Measurements from ENCODE around the gene HLA-E. TPM values are rescaled to one million over a fixed set of nuclear protein-coding genes. Genes with fewer than 3 reads are reported as not detected.

HLA-E gene
- total and polyA plus RNA-seq, 4 donors: 133 to 258 (median 207) TPM

GRCh38 chr6:30450909-30451841, 38.1 kb upstream of the HLA-E start:
- DNase-seq (ENCODE audit: low spot score): no peak
- Histone ChIP-seq H3K9ac (ENCODE audit: low read depth in 1 of 2, low read length in 2 of 2) (no peak overlapping the region), H3K9me3 (ENCODE audit: control insufficient read depth in 4 of 4, low read length in 3 of 4) (no peaks in the 10 kb centered on the region), H3K4me3 (ENCODE audit: low read depth in 1 of 3, low read length in 3 of 3) (no peak overlapping the region), H3K36me3 (ENCODE audit: control insufficient read depth in 4 of 4, insufficient read depth in 3 of 4, low read depth in 1 of 4, low read length in 3 of 4) (no peaks in the 10 kb centered on the region), H3K4me1 (ENCODE audit: control insufficient read depth in 4 of 4, insufficient read depth in 4 of 4, low read length in 3 of 4) (peaks cover 0 to 20% (median 2%) of the 10 kb centered on the region in 4 donors), H3K27me3 (ENCODE audit: control insufficient read depth in 4 of 4, insufficient read depth in 4 of 4, low read length in 3 of 4) (peaks cover 2 to 36% (median 18%) of the 10 kb centered on the region in 4 donors), H3K27ac (ENCODE audit: low read depth in 1 of 2, low read length in 2 of 2) (no peak overlapping the region)
- TF ChIP-seq CTCF (IDR thresholded peaks at IDR 0.05; ENCODE audit: low read depth, low read length, missing input control) (no peak), EGR1 (IDR thresholded peaks at IDR 0.05; ENCODE audit: low read depth in 2 of 2) (no peak), JUND (IDR thresholded peaks at IDR 0.05) (no peak), FOXA2 (IDR thresholded peaks at IDR 0.05) (no peak), FOXA1 (IDR thresholded peaks at IDR 0.05) (no peak), RXRA (IDR thresholded peaks at IDR 0.05) (no peak), MAX (IDR thresholded peaks at IDR 0.05) (no peak), HNF4A (conservative IDR thresholded peaks at IDR 0.05) (no peak), SP1 (IDR thresholded peaks at IDR 0.05) (no peak), YY1 (IDR thresholded peaks at IDR 0.05) (no peak), ZBTB33 (IDR thresholded peaks at IDR 0.05) (no peak), REST (IDR thresholded peaks at IDR 0.05) (no peak), TAF1 (conservative IDR thresholded peaks at IDR 0.05) (no peak), GABPA (IDR thresholded peaks at IDR 0.05 in 1 of 2, conservative IDR thresholded peaks at IDR 0.05 in 1 of 2) (no peak), ATF3 (IDR thresholded peaks at IDR 0.05) (no peak), RAD21 (IDR thresholded peaks at IDR 0.05) (no peak), NR2F2 (IDR thresholded peaks at IDR 0.05) (no peak)
- WGBS: 10% methylated on average over 55 of the region's 55 CpGs

Measured in liver (tissue), 9 donors.